Activated T-cell treated with anti-CD3 and anti-CD28 coated beads, Interleukin-2, amount 50 U/mL, for 72 hours (primary cell): ENCODE data around the gene KCNK4. TPM values are rescaled to one million over a fixed set of nuclear protein-coding genes. Genes with fewer than 3 reads are reported as not detected.

Experiments
- ATAC-seq, 2 donors: fragments of 150-1000 bp; cut with Tn5 transposase; replicated peaks in 1 of 2; 2 replicates each; pipeline ENCODE4 v1.10.0; 2021; ENCODE audit warnings: moderate library complexity in 2 of 2, mild to moderate bottlenecking in 1 of 2
- DNase-seq, 2 donors: peaks; one replicate each; pipeline ENCODE4 v3.0.0; 2021 to 2022; ENCODE audit warnings: mixed read lengths in 1 of 2
- H3K27ac Mint-ChIP-seq: one replicate; pipeline ENCODE4 v1.8.0; 2022; ENCODE audit warnings: mild to moderate bottlenecking, moderate library complexity, mixed read lengths
- H3K27me3 Mint-ChIP-seq: one replicate; pipeline ENCODE4 v1.8.0; 2022; ENCODE audit warnings: low read depth, mixed read lengths
- H3K36me3 Mint-ChIP-seq, 2 donors: one replicate each; pipeline ENCODE4 v1.8.0; 2022; ENCODE audit warnings: mixed read lengths in 2 of 2, mild to moderate bottlenecking in 1 of 2; ENCODE audit not compliant: insufficient read depth in 2 of 2
- H3K4me1 Mint-ChIP-seq: one replicate; pipeline ENCODE4 v1.8.0; 2022; ENCODE audit warnings: low read depth, mixed read lengths
- H3K4me3 Mint-ChIP-seq, 2 donors: one replicate each; pipeline ENCODE4 v1.8.0; 2022; ENCODE audit warnings: mild to moderate bottlenecking in 2 of 2, mixed read lengths in 2 of 2, moderate library complexity in 2 of 2
- H3K9me3 Mint-ChIP-seq, 2 donors: one replicate each; pipeline ENCODE4 v1.8.0; 2022; ENCODE audit warnings: mixed read lengths in 2 of 2
- total RNA-seq, 2 donors: library from RNA; stranded (reverse); gene quantifications; one replicate each; pipeline ENCODE4 v1.2.3, GENCODE V29; 2022

Gene KCNK4
- total RNA-seq, 2 donors from 2014 or later, result 0.35 TPM; not detected in 1

DNA sequence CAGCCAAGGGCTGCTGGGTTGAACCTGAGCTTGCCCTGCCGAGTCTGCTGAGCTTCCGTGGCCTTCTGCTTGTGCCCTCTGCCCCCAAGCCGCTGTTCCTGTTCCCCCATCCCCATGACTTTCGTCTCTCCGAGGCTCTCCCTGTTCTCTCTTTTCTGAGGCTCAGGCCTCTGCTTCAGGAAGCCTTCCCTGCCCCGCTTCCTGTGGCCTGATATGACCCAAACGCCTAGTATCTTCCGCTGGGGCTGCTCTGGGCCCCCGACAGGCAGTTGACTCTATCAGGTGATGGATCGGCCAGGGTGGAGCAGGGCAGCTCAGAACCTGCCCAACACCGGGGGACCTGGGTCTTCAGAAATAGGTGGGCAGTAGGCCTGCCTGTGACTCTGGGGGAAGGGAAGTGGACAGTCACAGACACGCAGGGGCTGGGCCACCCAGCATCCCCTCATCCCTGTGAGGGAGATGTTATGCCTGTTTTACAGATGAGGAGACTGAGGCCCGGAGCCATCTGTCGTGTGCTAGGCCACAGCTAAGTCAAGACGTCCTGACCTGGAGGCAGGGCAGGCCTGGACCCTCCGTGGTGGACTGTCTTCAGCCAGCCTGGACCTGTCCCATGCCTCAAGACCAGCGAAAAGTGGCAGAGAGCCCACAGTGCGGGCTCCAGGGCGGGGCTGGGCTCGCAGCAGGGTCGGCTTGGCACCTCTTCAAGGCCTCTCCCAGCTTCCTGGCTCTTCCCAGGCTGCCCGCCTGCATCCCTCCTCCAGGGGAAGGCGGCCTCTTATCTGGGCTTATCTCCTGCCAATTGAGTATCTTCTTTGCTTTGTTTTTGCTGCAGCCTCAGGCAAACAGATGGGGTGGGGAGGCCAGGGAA is 22.8 kb upstream of the KCNK4 start:
- Mint-ChIP-seq H3K36me3 (peaks cover 0 to 7% of the 10 kb centered on the region in 2 donors), H3K4me1 (peaks cover 29% of the 10 kb centered on the region), H3K27ac (peak overlapping the region; percentile 81), H3K9me3 (no peaks in the 10 kb centered on the region), H3K4me3 (peak overlapping the region; percentile 90 to 100), H3K27me3 (no peaks in the 10 kb centered on the region)
- ATAC-seq (no peak), DNase-seq (no peak)

DNA sequence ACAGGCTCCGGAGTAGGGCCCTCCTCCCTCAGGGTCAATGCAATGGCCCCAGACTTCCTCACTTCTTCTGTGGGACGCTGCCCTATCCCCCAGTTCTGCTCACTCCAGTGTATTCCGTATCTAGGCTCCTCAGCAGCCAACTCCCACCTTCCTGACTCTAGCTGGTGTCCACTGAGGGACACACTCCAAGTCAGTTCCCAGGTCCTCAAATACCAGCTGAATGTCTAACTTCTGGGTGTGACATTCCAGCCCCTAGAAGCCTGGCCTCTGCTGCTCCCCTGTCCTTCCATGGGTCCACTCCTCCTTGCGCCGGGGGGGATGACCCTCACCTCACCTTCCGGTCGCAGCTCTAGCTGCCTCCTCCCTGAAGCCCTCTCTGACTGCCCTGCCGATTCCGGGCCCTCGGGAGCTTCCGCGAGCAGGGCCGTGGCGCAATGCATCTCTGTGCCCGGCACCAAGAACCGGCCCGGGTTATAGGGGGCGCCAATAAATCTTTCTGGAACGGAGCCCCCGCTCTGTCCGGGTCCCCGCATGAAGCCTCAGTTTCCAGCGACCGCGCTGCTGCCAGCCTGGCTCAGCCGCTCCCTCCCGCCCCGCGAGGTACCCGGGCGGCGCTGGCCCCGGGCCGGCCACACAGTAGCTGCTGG is 22.1 kb upstream of the KCNK4 start:
- ATAC-seq, result peak; percentile 14 to 34
- peaks cover 29% of the 10 kb centered on the region for H3K4me1 Mint-ChIP-seq
- peak overlapping the region; percentile 81 for H3K27ac Mint-ChIP-seq
- H3K4me3 Mint-ChIP-seq, result peak overlapping the region; percentile 90 to 100
- H3K27me3 Mint-ChIP-seq, result no peaks in the 10 kb centered on the region
- peak; percentile 62 to 71 for DNase-seq
- H3K9me3 Mint-ChIP-seq, result no peaks in the 10 kb centered on the region
- peaks cover 0 to 7% of the 10 kb centered on the region in 2 donors for H3K36me3 Mint-ChIP-seq

DNA sequence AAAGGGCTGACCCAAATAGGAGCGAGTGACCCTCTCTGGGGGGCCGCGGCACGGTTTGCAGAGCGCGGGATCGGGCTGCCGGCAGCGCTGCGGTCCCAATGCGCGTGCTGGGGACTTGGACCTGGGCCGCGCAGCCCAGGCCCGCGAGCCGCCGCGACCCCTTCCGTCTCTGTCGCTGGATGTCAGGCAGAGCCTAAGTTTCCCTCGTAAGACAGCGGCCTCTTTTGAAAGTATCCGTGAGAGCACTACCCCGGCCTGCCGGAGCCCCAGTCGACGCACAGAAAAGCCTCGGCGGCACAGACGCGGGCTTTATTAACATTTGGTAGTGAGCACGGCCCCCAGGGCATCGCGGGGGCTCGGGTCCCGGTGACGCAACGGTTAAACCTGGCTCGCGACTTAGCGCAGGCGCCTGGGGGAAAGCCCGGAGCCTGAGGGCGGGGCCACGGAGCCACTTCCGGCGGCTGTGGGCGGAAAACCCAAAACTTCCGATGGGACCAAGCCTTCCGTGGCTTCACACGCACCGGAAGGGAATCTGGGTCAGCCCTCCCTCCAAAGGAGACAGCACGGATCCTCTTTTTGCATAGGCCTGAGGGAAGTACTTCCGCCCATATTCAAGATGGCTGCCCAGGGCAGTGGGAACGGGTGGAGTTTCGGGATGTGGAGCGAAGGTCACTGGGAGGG is 21.4 kb upstream of the KCNK4 start:
- Mint-ChIP-seq H3K36me3 (peaks cover 0 to 7% of the 10 kb centered on the region in 2 donors), H3K9me3 (no peaks in the 10 kb centered on the region), H3K27ac (peak overlapping the region; percentile 98), H3K4me3 (peak overlapping the region; percentile 90 to 100), H3K27me3 (no peaks in the 10 kb centered on the region), H3K4me1 (peaks cover 29% of the 10 kb centered on the region)
- DNase-seq, result peak; percentile 98
- peak; percentile 76 to 80 for ATAC-seq

DNA sequence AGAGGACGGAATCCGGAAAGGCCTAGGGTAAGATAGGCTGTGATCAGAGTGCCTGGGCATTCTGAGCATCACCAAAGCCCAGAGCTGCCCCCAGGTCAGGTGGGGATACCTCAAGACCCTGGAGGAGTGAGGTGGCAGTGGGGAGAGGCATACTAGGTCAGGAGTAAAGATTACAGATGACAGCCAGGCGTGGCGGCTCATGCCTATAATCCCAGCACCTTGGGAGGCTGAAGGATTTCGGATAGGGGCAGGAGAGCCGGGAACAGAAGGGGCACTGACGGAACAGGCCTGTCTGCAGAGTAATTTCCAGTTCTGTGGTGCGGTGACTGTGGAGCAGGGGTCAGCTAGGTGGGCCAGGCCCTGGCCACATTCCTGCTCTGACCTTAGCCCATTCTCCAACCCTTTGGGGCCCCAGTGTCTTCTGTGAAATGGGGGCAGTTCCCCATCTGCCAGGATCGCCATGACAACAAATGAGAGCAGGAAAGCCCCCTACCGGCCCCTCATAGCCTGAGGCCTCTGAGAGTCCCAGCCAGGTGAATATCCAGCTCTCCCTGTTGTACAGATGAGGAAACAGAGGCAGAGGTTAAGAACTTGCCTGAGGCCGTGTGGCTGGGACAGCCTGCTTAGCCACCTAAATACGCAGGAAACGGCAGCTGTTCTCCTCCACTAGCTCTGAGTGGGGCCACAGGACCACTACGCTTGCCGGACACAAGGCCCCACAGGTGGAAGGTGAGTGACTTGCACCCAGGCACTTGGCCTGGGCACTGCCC is 15.9 kb upstream of the KCNK4 start:
- H3K4me1 Mint-ChIP-seq, result peaks cover 10% of the 10 kb centered on the region
- ATAC-seq (no peak), DNase-seq (no peak)
- H3K9me3 Mint-ChIP-seq, result no peaks in the 10 kb centered on the region
- no peaks in the 10 kb centered on the region for H3K27me3 Mint-ChIP-seq
- H3K4me3 Mint-ChIP-seq, result no peak overlapping the region
- no peak overlapping the region for H3K27ac Mint-ChIP-seq
- H3K36me3 Mint-ChIP-seq, result peaks cover 0 to 2% of the 10 kb centered on the region in 2 donors

DNA sequence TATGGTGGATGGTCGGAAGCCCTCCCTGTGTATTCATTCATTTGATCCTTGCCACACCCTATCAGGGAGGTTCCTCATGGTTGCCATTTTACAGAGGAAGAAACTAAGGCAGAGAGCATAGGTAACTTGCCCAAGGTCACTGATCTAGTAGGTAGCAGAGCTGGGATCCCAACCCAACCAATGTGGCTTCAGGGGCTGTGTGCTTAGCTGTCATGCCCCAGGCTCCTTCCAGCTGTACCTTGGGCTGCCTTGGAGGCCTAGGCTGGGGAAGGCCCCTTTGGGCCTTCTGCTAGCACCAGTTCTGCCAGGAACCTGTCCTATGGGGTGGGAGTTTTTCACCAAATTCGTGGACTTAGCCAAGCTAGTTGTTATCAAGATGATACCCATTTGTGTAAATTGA is 15.3 kb upstream of the KCNK4 start:
- Mint-ChIP-seq H3K27me3 (no peaks in the 10 kb centered on the region), H3K4me3 (no peak overlapping the region), H3K9me3 (no peaks in the 10 kb centered on the region), H3K4me1 (peaks cover 9% of the 10 kb centered on the region), H3K27ac (no peak overlapping the region), H3K36me3 (peaks cover 0 to 1% of the 10 kb centered on the region in 2 donors)
- ATAC-seq (no peak), DNase-seq (no peak)

DNA sequence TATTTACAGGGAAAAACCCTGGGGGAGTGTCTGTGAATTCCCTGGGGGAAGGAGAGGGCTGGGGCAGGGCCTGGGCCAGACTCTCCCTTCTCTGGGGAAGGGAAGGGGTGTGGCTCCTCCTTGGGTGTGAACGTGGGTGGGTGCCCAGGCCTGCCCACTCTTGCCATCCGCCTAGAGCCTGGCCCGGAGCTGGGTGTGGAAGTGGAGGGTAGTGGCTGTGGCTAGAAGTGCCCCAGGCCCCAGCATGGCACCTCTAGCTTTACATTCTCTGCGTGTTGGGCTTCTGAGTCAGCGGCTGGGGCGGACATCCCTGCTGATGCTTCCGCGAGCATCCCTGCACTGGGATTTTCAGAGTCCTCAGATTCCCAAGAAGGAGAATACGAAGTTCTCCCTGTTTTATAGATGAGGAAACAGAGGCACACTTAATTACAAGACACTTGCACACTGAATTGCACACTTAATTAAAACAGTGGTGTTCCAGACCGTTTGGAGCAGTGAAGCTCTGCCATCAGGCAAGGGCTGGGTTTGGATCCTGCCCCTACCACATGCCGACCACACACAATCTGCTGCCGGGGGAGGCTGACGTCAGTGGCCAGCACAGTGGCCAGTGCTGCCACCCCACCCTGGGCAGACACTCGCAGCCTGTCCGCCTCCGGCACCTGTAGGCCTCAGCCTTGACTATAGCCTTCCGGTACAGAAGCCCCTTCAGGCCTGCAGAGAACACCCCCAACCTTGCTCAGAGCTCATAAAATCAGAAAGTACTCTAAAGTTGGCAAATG is 14.3 kb upstream of the KCNK4 start:
- H3K27ac Mint-ChIP-seq, result no peak overlapping the region
- H3K36me3 Mint-ChIP-seq, result peaks cover under 1 to 6% of the 10 kb centered on the region in 2 donors
- peaks cover 13% of the 10 kb centered on the region for H3K4me1 Mint-ChIP-seq
- DNase-seq (no peak), ATAC-seq (no peak)
- H3K9me3 Mint-ChIP-seq, result no peaks in the 10 kb centered on the region
- no peak overlapping the region for H3K4me3 Mint-ChIP-seq
- H3K27me3 Mint-ChIP-seq, result no peaks in the 10 kb centered on the region

DNA sequence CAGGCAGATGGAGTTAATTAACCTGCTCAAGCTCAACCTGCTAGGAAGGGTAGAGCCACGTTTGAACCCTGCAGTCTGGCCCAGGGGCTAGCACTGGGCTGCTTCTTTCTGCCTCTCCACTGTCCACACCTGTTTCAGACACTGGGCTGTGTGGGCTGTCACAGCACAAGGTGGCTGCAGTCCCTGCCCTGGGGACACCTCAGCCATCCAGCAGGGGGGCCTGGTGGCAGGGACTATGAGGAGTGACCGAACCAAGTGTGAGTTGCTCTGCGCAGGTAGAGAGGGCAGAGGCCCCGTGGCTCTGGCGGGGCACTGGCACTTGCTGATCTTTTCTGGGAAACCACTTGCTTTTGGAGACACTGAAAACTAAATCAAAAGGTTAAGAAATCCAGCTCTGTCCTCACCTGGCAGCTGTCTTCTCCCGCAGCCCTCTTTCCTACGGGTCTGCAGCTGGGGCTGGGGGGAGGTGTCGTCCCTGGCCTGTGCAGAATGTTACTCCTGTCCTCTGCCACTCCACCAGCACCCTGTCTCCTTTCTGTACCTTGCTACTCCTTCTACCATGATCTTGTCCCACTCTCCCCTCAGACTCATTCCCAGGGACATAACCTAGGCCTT is 12.4 kb upstream of the KCNK4 start:
- H3K36me3 Mint-ChIP-seq, result peaks cover 2 to 6% of the 10 kb centered on the region in 2 donors
- no peak overlapping the region for H3K4me3 Mint-ChIP-seq
- DNase-seq, result no peak
- H3K4me1 Mint-ChIP-seq, result peaks cover 16% of the 10 kb centered on the region
- no peak overlapping the region for H3K27ac Mint-ChIP-seq
- H3K9me3 Mint-ChIP-seq, result no peaks in the 10 kb centered on the region
- H3K27me3 Mint-ChIP-seq, result no peaks in the 10 kb centered on the region
- no peak for ATAC-seq

DNA sequence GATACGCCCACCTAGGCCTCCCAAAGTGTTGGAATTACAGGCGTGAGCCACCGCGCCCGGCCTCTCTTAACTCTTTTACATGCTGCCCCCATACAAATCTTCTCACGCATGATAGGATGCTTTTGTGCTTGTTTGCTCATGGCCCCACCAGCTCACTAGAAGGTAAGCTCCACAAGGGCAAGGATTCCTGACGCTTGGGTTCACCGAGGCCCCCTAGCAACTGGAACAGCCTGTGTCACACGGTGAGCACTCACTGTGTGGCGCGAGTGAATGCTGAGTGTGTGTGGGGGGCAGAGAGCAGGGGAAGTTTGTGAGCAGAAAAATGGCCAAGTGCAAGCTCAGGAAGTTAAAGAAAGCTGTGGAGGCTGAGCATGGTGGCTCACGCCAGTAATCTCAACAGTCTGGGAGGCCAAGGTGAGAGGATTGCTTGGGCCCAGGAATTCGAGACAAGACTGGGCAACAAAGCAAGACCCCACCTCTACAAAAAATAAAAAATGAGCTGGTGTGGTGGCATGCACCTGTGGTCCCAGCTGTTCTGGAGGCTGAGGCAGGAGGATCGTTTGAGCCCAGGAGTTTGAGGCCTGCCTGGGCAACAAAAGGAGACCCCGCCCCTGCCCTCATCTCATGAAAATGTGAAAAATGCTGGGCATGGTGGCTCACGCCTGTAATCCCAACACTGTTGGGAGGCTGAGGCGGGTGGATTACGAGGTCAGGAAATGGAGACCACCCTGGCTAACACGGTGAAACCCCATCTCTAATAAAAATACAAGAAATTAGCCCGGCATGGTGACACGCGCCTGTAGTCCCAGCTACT is 8.9 kb upstream of the KCNK4 start:
- Mint-ChIP-seq H3K4me1 (peaks cover 26% of the 10 kb centered on the region), H3K27ac (no peak overlapping the region), H3K9me3 (no peaks in the 10 kb centered on the region), H3K27me3 (no peaks in the 10 kb centered on the region), H3K36me3 (peaks cover 2 to 6% of the 10 kb centered on the region in 2 donors), H3K4me3 (no peak overlapping the region)
- ATAC-seq, result no peak
- DNase-seq, result no peak

DNA sequence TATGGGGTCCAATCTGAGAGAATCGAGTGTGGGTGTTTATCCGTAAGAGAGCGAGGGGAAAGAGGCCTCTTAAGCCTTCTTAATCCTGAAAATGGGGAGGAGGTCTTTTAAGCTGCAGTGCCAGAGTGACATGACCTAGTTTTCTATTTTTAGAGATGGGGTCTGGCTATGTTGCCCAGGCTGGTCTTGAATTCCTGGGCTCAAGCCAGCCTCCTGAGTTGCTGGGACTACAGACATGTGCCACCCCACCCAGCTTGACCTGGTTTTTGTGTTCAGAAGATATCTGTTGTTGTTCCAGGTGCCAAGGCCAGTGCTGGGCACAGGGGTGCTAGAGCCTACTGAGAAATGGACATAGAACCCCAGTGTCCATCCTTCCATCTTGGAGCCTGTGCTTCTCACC is 8.0 kb upstream of the KCNK4 start:
- Mint-ChIP-seq H3K9me3 (no peaks in the 10 kb centered on the region), H3K4me3 (peak overlapping the region; percentile 46 to 53), H3K36me3 (peaks cover 2 to 6% of the 10 kb centered on the region in 2 donors), H3K4me1 (peaks cover 26% of the 10 kb centered on the region), H3K27me3 (no peaks in the 10 kb centered on the region), H3K27ac (no peak overlapping the region)
- DNase-seq (no peak), ATAC-seq (no peak)

DNA sequence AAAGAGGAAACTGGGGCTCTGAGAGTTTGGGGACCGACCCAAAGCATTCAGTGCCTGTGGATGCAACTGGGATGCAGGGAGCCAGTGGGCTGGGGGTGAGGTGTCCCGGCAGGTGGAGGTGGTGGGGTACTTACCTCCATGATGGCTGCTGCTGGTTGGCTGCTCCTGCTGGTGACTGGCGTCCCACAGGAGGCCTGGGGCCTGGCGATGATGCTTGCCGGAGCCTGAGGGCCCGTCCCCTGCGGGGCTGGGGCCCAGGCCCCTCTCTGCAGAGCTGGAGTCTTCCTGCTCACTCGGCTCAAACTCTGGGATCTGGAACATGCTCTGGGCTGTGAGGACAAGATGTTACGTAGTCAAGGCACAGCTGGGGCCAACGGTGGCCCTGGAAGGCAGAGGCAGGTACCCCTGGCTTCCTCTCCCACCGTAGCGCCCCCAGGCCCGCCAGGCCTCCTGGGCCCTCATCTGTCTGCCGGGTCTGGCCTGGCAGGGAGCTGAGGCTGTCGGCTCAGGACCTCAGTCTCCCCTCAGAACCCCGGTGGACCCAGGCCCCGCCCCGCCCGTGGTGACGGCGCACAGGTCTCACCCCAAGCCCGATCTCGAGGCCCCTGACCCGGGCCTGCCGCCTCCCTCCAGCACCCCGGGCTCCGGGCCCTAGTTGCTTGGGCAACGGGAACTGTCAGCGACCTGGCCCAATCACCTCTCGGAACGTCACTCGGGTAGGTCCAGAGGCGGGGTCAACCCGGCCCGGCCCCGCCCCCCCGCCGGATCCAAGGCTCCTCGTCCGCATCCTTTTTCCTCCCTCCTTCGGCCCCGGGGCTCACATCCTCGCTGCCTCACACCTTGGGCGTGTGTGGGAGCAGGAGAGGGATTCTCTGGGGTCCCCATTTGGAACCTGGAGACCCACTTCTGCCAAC is 6.8 kb upstream of the KCNK4 start, which contains the start of gene BAD:
BAD (minus strand) TSS at position 618 of the 914 bp plus-strand sequence; CDS start at position 321, 297 bp downstream.
- H3K9me3 Mint-ChIP-seq, result no peaks in the 10 kb centered on the region
- H3K36me3 Mint-ChIP-seq, result peaks cover 2 to 5% of the 10 kb centered on the region in 2 donors
- DNase-seq (peak; percentile 91 to 94), ATAC-seq (peak; percentile 91 to 92)
- H3K27me3 Mint-ChIP-seq, result no peaks in the 10 kb centered on the region
- H3K27ac Mint-ChIP-seq, result peak within 1 kb of the TSS; percentile 82
- peaks cover 26% of the 10 kb centered on the region for H3K4me1 Mint-ChIP-seq
- peak within 1 kb of the TSS; percentile 93 to 94 for H3K4me3 Mint-ChIP-seq
